ENCODE data around the gene MTMR4.
A peak's percentile ranks its signal among the peaks of the same experiment; 100 is the strongest.
"Not testable (repeated sequence)": the region's sequence is repeated elsewhere in the genome, so short reads cannot be mapped to it uniquely, and the experiment has no call there.

MTMR4 gene

DNA sequence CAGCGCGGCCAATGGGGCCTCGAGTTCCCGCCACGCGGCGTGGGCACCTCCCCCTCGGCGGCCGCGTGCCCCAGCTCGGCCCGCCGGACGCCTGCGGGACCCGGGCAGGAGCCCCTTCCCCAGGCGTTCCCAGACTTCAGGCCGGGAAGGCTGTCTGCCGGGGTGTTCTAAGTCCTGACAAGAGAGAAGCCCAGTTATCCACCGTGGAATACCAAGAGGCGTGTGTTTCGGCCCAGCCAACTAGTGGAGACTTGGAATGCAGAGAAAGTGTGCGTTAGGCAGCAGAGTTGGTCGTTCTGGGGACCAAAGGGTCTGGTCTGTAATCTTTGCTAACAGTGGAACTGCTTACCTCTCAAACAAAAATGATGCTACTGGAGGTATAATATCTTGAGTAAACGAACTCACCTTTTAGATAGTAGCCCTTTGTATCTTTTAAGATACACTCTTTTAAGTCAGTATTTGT, 26.0 kb downstream of the MTMR4 start:
- no peak for DNase-seq

DNA sequence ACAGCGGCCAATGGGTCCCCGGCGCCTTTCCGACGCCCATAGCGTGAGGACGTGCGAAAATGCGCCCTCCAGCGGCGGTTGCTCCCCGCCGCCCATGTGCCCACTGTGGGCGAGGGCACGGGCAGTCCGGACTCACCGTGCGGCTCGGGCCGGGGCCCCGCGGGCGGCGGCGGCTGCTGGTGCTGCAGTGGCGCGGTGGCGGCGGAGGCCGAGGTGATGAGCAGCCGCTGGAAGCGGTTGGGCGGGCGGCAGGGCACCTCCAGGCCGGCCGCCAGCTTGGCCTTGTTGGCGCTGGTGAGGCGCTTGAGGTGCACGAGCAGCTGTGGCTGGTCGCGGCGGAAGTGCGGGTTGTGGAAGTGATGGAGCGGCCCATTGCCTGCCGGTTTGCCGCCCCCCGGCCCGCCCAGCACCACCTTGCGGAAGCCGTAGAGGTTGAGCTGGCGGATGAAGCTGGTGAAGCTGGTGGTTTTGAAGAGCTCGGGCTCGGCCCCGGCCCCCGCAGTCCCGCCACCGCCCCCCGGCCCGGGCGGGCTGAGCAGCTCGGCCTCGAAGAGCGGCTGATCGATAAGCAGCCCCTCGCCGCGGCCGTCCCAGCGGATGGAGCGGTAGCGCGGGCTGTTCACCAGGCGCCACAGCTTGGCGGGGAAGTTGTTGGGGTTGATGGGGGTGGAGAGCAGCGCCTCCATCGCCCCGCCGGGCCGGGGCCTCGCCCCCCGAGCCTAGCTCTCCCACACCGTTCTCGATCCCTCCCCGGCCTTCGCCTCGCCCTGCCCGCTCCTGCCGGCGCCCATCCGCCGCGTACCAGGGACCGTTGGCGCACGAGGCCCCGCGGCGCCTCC, 26.6 kb downstream of the MTMR4 start, which contains the start of gene HSF5:
HSF5 (minus strand) TSS at position 820 of the 839 bp plus-strand sequence; CDS start at position 686, 134 bp downstream.
- DNase-seq: peak; percentile 69

DNA sequence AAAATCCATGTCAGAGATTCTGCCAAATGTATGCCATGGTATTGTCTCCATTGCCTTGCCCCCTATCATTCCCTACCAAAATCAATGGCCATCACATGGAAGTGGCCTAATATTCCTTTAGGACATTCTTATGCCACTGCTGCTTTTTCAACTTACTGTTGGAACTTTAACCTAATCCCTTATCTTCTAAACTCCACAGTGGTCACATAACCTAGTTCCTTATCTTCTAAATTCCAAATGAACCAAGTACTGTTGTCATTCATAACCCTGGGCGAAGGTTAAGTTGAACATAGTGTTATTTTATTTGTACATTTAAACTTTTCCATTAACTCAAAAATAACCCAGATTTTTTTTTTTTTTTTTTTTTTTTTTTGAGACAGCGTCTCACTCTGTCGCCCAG, 29.8 kb downstream of the MTMR4 start:
- DNase-seq: no peak

DNA sequence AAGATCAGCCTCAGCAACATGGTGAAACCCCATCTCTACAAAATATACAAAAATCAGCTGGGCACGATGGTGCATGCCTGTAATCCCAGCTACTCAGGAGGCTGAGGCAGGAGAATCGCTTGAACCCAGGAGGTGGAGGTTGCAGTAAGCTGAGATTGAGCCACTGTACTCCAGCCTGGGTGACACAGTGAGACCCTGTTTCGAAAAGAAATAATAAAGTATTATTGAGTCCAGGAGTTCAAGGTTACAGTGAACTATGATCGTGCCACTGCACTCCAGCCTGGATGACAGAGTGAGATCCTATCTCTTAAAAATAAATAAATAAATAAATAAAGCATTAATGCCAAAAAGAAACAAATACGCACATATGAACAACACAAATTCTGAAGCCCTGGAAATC, 32.6 kb downstream of the MTMR4 start:
- not testable (repeated sequence) for DNase-seq

DNA sequence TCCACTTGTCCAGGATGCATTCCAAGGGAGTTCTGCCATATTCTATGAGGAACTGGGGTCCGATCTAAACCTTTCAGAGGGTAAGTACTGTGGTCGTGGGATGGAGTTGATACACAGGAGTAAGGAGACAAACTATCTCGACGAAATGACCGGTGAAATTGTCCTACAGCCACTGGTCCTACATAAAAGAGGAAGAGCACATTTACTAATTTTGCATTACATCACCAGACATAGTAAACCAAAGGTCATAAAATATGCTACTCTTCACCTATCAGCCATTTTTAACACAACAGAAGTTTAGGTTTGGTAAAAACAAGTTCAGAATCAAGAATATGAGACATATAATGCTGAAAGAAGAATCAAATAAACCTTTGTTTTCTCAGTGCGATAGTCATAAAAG, 34.3 kb downstream of the MTMR4 start:
- no peak for DNase-seq

DNA sequence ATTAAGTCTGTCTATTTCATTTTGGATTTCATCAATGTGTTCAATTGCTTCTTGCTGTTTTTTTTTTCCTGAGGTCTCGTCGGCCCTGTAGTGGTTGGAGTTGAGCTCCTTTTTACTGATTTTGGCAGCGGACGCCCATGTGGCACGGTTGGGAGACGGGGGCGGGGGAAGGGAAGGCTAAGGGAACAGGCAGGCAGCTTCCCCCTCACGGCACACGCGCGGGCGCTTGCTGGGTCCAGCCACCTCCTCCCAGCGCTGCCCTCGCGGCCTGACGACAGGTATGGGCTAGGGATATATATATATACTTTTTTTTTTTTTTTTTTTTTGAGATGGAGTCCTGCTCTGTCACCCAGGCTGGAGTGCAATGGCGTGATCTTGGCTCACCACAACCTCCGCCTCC, 37.6 kb downstream of the MTMR4 start:
- DNase-seq: no peak

DNA sequence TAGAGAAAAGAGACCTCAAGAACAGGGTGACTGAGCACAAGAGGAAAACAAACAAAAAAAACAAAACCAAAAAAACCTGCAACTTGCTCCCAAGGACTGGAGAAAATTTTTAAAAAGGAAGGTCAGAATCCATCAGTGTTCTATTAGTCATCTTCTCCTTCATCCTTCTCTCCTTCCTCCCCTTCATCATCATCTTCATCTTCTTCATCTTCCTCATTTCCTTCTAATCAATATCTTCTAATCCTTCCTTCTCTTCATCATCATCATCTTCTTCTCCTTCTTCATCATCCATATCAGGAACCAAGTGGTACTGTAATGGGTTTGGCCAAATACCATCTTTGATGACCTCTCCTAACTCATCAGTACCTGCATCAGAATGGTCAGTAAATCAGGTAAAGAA, 38.5 kb downstream of the MTMR4 start:
- no peak for DNase-seq

DNA sequence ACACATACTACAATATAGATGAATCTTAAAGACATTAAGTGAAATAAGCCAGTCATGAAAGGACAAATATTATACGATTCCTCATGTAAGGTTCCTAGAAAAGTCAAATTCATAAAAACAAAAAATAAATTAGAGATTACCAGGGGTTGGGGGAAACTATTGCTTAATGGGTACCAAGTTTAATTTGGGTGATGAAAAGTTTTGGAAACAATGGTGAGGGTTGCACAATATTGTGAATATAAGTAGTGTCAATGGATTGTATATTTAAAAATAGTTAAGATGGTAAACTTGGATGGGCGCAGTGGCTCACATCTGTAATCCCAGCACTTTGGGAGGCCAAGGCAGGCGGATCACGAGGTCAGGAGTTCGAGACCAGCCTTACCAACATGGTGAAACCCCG, 44.1 kb downstream of the MTMR4 start:
- no peak for DNase-seq

DNA sequence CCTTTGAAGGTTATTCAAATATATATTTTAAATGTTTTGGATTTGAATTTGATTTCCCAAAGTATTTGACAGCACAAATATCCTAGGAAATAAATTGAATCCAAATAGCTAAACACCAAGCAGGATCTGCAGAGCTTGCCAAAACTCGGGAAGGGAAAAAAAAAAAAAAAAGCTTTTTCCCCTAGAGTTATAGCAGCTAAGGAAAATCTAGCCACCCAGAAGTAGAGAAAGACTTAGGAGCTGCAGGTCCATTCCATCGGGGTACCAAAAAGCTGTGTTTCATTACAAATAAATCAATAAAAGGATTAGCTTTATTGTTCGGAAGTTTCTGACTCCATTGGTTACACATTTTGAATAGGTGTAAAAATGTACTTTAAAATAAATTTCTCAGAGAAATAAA, 45.5 kb downstream of the MTMR4 start:
- DNase-seq: no peak

DNA sequence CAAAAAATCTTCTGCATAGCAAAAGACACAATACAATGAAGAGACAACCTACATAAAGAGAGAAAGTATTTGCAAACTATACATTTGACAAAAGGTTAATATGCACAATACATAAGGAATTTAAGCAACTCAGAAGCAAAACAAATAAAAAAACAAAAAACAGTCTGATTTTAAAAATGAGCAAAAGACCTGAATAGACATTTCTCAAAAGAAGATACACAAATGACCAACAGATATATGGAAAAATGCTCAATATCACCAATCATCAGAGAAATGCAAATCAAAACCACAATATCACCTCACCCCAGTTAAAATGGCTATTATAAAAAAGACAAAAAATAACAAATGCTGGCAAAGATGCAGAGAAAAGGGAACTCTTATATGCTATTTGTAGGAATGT, 58.9 kb downstream of the MTMR4 start:
- no peak for DNase-seq

DNA sequence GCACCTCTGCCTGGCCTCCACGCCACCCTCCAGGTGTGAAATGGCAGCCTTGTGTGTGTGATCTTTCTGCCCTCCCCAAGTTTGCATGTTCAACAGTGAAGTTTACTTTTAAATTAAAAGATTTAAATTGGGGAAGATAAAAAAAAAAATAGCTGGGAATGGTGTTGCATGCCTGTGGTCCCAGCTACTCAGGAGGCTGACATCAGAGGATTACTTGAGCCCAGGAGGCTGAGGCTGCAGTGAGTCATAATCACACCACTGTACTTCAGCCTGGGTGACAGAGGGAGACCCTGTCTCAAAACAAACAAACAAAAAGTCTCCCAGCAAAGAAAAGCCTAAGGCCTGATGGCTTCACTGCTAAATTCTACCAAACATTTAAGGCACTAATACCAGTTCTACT, 61.7 kb downstream of the MTMR4 start:
- DNase-seq: no peak

DNA sequence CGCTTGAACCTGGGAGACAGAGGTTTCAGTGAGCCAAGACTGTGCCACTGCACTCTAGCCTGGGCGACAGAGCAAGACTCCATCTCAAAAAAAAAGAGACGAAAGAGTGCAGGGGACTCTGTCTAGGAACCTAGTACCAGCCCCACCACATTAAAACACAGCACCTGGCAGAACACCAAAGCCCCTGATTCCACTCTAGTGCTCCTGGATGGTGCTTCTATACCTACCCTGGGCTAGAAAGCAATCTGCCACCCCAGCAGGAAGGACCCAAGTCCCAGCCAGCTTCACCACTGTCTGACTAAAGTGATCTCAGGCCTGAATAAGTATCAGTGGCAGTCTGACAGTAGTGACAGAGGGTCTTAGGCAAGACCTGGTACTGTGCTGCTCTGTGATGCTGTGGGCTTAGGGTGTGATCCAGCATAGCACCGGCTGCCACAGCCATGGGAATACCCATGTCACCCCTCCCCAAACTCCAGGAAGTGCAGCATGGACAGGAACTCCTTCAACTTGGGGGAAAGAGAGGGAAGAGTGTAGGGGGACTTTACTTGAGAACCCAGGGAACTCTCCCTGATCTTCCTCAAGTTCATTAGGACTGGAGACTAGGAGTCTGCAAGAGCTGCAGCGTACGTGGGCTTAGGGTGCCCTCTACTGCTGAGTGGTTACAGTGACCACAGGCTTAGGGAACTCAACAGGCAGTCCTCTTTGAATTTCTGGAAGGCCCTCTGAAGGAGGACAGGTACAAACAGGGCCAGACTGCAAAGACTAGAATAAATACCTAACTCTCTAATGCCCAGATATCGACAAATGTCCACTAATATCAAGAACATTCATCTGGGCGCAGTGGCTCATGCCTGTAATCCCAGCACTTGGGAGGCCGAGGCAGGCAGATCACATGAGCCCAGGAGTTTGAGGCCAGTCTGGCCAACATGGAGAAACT, 67.1 kb downstream of the MTMR4 start:
- DNase-seq: peak; percentile 53

DNA sequence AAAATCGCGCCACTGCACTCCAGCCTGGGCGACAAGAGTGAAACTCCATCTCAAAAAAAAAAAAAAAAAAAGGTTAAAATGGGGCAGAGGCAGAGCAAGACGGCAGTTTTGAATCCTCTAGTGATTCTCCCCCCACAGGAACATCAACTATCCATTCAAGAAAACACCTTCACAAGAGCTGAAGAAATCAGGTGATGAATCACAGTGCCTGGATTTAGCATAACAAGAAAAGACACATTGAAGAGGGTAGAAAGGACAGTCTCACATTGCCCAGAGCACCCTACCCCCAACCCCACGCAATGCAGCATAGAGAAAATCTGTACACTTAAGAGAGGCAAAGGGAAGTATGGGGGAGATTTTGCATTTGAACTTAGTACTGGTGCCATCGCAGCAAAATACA, 68.4 kb downstream of the MTMR4 start:
- no peak for DNase-seq

Measured in stimulated activated CD4-positive, alpha-beta T cell treated with anti-CD3 and anti-CD28 coated beads, Interleukin-12 subunit alpha, Interleukin-12 subunit beta, amount 100 ng/mL, for 4 hours (primary cell).